A172 (cell line): Measurements from ENCODE around the gene RNF113A. TPM values are rescaled to one million over a fixed set of nuclear protein-coding genes. Genes with fewer than 3 reads are reported as not detected.
"Not testable (repeated sequence)": the region's sequence is repeated elsewhere in the genome, so short reads cannot be mapped to it uniquely, and the experiment has no call there.

Experiments
- DNase-seq: peaks from one replicate; pipeline ENCODE4 v3.0.0-alpha.2; 2015; ENCODE audit warnings: low spot score
- total RNA-seq: library from RNA; depleted of rRNA; stranded (reverse); fragments of >200 nt; shearing (Covaris generic); gene quantifications from 2 replicates; pipeline ENCODE4 v1.2.3, GENCODE V29; 2014; rRNA removed

RNF113A gene
- 6.6 and 7.8 TPM in 2 replicates for total RNA-seq

DNA sequence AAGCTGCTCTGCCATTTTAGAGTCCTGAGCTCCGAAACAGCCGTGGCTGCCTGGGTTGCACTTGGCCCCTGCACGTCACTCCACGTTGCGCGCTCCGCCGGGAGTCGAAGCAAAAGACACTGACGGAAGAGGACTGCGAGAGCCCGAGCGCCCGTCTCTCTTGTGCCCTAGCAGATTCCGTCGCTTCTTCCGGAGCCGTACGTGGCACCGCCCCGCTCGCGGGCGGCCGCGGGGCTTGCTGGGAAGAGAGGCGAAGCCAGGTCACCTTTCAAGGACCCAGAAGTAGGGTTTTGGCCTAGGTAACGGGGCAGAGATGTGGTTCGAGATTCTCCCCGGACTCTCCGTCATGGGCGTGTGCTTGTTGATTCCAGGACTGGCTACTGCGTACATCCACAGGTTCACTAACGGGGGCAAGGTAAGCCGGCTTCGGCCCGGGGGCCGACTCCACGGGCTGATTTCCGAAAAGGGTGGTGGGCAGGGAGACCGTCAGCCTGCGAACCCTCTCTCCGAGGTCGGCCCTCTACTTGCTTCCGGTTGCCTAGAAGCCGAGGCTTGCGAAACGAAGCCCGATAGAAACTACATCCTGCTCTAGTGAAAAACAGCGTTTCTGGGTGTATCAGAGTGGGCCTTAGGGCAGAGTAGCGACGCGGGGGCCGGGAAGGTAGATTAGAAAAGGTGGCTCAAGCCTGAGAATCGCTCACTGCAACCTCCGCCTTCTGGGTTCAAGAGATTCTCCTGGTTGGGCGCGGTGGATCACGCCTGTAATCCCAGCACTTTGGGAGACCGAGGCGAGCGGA lies at the start of gene RNF113A, which contains the start of gene NDUFA1:
TSS of gene RNF113A (minus strand) at position 135 of the 797 bp plus-strand sequence. CDS start at position 15, 120 bp downstream.
TSS of gene NDUFA1 (plus strand) at position 234 of the 797 bp plus-strand sequence. CDS start at position 314, 80 bp downstream.
- DNase-seq, result peak; percentile 43

DNA sequence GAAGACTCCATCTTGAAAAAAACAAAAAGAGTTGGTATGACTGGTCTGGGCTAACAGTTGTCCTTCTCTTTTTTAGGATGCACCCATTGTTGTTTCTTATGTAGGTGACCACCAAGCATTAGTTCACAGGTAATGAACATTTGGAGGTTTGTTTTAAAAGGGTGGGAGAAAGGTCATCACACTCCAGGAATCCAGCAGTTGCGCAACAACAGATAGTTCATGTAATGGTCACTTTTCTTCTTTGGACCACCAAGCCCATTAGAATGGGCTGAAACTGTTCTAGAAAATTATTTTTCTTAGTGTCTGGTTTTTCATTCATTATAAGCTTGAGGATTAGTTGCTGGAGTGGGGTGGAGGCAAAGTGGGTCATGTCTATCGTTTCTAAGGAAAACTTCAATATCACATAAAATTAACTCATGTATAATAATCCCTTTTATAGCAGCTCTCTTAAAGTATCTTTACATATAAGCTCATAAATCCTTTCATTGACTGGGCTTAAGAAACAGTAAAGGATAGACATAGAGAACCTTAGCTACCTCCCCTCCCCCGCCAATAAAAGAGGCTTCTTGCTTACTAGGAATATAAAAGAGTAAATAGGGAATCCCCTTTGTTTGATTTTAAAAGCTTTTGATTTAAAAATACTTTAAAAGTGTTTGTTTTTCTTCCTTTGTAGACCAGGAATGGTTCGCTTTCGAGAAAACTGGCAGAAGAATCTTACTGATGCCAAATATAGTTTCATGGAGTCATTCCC lies 48.5 kb upstream of the RNF113A start:
- no peak for DNase-seq

DNA sequence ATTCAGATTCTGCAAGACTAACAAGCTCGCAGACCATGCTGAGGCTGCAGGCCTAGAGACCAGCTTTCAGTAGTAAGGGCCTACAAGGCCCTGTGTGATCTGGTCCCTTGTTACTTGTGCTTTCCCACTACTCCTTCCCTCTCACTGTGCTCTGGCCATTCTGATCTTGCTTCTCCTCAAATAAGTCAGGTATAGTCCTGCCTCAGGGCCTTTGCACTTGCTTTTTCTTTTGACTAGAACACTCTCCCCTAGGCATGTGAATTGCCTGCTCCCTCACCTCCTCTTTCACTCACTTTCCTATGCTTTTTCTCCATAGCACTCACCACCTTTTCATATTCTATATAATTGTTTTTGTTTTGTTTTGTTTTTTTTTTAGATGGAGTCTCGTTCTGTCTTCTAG lies 46.3 kb upstream of the RNF113A start:
- no peak for DNase-seq

DNA sequence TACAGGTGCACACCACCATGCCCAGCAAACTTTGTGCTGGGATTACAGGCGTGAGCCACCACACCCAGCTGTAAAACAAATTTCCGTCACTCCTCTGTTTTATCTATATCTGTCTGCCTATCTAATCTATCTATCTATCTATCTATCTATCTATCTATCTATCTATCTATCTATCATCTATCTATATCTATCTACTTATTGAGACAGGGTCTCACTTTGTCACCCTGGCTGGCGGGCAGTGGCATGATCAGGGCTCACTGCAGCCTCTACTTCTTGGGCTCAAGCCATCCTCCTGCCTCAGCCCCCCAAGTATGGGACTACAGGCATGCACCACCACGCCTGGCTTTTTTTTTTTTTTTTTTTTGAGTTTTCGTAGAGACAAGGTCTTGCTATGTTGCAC lies 44.8 kb upstream of the RNF113A start:
- DNase-seq, result no peak

DNA sequence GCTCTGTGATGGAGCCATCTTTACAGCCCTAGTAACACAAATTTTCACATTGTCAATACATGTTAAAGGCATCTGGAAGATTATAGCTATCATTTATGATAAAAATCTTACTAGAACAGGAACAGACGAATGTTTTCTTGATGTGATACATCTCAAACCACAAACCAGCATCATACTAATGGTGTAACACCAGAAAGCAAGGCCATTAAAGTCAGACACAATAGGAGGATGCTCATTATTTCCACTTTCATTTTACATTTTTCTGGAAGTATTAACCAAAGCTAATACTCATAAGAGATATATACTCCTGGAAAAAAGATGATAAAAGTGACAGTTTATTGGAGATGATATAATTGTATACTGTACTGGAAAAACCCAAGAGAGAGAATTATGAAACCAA lies 29.4 kb upstream of the RNF113A start:
- no peak for DNase-seq

DNA sequence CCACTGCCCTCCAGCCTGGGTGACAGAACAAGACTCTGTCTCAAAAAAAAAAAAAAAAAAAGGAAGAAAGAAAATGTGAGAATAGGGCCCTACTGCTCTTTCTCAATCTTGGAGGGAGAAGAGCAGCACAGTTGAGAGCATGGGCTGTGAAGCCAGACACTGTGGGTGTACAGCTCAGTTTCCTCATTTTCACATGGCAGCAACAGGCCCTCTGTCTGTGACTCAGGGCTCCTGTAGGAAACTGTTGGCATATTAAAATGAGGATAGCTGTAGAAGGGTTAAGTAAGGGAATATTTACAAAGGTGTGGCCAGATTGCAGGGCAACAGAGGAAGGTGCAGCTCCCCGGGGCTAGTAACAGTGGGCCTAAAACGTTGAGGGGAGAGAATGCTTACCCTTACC lies 27.6 kb upstream of the RNF113A start:
- no peak for DNase-seq

DNA sequence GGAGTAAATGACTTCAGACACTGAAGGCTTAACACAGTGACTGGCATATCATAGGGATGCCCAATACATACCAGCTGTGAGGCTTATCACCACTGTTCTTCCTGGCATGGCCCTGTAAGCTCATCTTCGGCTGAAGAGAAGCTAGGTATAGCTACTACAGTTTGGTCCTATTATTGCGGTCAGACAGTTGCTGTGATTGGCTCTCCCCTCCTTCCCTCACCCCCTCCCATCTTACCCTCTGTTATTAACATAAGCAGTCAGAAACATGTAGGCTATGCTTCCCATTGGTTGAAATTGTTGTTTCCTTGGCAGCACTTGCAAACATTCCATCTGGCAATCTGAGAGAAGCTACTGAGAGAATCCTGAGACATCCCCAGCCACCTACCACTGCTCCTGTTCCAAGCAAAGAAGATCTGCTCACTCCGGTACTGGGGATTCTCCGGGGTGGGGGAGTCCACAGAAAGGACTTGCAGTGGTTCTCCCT lies 24.4 kb upstream of the RNF113A start, which contains the start of gene AKAP14:
TSS of gene AKAP14 (plus strand) at position 51 of the 484 bp plus-strand sequence. CDS start 7,331 bp downstream, outside the sequence.
- DNase-seq, result no peak

DNA sequence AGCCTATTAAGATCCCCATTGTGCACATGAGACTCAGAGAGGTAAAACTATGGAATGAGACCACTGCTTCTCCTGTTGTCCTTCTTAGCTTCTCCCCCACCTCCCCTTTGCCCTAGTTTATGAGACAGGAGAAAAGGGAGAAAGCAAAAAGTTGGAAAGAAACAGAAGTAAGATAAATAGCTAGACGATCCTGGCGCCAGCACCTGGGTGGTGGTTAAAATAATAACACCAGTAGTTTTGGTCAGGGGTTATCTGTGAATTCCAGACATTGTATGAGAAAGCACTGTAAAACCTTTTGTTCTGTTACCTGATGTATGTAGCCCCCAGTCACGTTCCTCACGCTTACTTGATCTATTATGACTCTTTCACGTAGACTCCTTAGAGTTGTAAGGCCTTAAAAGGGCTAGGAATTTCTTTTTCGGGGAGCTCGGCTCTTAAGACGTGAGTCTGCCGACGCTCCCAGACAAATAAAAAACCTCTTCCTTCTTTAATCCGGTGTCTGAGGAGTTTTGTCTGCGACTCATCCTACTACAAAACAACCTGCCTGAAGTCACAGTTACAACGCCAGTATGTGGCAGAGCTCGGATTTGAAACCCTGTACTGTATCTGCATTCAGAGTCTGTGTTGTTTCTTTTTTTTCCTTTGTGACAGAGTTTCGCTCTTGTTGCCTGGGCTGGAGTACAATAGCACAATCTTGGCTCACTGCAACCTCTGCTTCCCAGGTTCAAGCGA lies 20.6 kb upstream of the RNF113A start:
- not testable (repeated sequence) for DNase-seq

DNA sequence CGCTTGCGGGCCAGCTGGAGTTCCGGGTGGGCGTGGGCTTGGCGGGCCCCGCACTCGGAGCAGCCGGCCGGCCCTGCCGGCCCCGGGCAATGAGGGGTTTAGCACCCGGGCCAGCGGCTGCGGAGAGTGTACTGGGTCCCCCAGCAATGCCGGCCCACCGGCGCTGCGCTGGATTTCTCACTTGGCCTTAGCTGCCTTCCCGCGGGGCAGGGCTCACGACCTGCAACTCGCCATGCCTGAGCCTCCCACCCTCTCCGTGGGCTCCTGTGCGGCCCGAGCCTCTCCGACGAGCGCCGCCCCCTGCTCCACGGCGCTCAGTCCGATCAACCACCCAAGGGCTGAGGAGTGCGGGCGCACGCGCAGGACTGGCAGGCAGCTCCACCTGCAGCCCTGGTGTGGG lies 19.1 kb upstream of the RNF113A start:
- not testable (repeated sequence) for DNase-seq

DNA sequence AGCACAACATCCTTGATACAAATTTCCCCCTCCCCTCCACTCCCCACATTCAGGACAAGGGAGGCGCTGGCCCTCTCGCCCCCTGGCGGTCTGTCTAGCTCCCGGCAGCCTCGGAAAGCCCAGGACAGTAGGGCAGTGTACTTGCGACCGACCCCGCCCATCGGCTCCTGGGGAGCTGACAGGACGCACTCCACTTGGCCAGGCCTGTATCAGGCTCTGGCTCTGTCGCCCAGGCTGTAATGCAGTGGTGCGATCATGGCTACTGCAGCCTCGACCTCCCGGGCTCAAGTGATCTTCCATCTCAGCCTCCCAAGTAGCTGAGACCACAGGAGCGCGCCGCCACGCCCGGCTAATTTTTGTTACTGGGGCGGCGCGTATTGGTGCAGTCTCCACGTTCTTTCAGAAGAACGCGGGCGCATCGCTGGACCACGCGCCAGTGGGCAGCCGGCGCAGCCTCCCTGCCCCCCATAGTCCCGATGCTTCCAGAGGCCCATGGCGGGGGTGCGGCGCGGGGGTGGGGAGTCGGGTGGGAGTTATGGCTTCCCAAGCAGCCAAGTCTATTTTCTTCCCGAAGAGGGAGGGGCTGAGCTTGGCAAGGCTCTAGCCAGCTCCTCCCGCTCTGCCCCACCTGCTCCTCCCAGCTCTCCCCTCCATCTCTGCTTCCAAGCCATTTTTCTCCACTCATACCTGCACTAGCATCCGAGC lies 16.3 kb upstream of the RNF113A start:
- peak; percentile 60 for DNase-seq

DNA sequence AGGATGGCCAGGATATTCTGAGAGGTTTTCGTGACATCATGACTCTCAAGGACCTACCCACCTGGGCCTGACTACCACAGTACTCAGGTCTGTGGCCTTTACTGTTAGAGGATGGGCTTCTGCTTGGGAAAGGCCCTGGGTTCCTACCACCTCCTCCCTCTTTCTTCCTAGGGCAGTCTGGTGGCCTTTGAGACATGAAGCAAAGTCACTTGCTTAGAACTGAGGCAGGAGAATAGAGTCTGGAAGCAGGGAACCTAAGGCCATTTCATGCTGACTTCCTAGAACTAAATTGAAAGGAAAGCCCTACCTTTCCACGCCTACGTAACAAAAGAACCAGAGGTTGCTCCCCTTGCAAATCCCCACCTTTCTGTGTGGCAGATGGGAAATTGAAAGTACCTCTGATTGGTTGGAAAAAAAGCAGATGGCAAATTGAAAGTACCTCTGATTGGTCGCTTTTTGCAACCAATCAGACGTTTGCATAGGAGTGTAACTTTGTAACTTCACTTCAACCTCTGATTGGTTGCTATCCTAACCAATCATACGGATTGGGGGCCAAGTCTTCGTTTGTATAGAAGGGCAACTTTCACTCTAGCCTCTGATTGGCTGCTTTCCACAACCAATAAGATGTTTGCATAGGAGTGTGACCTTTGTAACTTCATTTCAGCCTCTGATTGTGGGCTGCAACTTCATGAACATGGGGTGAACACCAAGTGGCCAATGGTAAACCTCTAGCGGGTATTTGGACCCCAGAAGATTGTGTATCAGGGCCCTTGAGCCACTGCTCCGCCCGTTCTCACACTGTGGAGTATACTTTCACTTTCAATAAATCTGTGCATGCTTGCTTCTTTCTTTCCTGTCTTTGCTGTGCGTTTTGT lies 14.3 kb upstream of the RNF113A start:
- DNase-seq, result peak; percentile 90

DNA sequence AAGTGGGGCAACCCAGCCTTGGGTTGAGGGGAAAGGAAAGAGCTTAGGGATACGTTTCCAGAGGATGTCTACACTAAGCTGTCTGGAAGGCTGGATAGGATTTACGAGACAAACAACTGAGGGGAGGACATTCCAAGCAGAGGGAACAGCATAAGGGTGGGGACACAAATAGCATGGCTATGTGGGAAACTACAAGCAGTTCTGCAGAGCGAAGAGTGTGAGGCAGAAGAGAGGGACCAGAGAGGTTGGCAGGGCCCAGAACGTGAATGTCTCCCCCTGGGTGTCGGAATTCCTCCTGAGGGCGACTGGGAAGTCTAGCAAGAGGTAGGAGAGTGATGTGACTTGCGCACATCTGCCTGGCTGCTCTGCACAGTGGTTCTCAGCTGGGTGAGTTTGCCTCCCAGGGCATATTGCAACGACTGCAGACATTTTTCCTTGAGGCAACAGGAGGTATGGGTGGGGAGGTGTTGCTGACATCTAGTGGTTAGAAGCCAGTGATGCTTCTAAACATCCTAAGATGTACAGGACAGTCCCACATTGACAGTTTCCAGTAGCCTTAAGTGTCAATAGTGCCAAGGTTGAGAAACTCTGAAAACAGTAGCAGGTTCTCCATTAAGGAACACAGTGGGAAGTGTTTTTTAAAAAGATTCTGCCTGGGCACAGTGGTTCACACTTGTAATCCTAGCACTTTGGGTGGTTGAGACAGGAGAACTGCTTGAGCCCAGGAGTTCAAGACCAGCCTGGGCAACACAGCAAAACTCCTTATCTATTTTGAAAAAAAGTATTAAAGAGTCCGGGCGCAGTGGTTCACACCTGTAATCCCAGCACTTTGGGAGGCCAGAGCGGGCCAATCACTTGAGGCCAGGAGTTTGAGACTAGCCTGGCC lies 9.3 kb upstream of the RNF113A start:
- DNase-seq, result peak; percentile 18

DNA sequence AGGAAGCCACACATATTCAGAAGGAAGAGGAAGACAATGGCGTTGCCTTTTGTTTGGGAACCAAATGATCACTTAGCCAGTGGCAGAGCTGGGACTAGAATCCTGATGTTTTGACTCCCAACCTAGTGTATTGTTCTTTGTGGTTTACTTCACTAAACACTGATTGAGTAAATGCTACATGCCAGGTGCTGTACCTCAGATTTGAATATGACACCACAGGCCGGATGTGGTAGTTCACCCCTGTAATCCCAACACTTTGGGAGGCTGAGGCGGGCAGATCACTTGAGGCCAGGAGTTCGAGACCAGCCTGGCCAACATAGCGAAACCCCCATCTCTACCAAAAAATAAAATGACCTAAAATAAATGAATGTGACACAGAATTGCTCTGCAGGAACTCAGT lies 8.5 kb upstream of the RNF113A start:
- DNase-seq, result no peak

DNA sequence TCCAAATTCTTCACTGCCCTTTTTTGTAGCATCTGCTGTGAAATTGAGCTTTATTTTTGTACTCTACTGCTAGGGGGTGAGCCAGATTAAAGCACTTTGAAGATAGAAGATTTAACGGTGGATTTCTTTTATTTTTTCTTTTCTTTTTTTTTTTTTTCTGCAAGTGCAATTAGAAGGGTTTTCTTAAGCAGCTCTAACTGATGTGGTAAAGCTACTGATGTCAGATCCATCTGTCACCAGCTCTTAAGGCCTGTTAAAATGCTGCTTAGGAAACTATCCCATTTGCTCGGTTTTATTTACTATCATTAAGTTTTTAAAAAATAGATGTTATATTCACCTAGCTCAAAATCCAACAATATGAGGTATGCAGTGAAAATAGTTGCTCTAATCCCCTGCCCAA lies 7.2 kb upstream of the RNF113A start:
- no peak for DNase-seq

DNA sequence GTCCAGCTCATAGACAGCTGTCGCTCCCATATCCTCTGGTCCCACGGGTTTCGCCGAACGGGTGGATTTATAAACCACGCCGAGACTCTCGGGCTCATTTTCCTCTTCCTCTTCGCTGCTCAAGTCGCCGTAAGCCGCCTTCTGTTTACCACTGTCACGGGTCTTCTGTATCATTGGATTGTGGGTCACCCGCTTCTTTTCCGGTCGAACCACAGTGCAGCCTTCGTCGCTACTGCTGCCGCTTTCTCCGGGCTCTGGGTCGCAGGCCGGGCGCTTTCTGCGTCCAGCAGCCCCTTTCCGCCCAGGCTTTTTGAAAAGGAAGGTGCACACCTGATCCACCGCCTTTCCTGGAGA lies 311 bp downstream of the RNF113A start:
- DNase-seq, result no peak

DNA sequence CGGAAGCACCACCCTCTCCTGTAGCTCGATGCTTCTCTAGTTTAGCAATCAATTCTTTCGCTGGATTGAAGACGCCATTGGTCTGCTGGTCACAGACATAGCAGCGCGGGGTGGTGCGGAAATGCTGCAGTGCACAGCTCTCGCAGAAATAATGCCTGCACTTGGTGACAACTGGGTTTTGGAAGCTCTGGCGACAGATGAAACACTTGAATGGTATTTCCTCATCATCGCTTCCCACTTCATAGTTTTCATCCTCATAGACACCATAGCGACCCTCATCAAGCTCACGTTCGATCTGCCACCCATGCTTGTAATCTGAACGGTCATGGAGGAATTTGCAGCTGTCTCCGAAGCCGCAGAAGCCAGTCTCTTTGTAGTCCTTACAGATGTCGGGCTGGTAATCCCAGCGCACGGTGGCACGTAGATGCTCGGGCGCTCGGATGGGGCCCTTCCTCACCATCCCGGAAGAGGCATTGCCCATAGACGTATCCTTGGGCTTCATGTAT lies 854 bp downstream of the RNF113A start:
- DNase-seq, result no peak

DNA sequence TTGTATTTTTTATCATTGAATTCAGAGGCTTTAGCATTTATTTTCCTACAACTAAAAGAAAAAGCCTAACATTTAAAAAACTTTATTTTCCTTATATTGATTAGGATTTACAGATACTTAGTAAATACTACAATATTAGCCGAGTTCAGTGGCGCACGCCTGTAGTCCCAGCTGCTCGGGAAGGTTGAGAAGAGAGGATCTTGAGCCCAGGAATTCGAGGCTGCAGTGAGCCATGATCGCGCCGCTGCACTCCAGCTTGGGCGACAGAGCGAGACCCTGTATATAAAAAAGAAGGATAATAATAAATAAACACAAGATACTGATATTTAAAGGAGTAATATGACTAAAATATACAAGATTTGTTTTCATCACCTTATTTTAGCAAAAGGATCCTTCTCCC lies 18.1 kb downstream of the RNF113A start:
- DNase-seq, result no peak

DNA sequence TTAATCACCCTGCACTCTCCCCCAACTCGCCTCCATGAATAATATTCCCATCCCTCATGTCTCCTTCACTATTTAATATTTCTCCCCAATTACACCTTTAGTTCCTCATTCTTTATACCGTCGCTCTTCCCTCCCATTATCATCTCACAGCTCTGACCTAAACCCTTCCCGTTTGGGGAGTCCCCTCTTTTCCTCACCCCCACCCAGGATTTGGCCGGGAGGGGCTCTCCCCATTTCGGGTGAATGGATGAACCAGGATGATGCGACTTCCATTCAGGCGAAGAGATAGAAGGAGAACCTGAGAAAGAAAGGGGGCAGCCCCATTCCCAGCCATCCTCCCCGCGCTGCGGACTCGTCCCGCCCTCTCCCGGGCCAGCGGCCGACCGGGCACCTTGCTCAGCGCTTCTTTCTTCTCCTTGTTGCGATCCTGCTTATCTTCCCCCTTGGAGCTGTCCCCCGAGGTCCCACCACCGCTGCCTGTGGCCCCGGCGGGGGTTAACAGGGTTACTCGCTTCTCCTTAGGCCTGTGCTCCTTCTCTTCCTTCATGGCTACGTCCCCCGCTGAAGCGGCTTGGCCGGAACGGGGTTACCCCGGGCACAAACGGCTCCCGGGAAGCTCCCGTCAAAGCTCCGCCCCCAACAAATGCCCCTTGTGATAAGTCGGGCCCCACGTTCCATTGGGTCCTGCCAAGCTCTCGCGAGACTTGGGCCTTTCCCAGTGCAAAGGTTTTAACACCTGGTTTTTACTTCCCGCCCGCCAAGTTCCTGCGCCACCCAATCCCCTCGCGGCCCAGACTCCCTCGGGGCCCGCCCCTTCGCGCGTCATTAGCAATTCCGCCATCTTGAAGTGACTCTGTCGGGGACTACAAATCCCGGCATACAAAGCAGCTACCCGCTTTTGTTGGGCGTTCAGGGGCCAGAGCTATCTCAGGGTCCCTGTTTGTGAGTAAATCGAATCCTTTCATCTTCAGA lies 18.9 kb downstream of the RNF113A start, which contains the start of gene UPF3B:
TSS of gene UPF3B (minus strand) at position 582 of the 972 bp plus-strand sequence. CDS start at position 547, 35 bp downstream.
- DNase-seq, result peak; percentile 89
